Right lobe of liver (tissue), 6 donors: ENCODE data around the gene KLK4. TPM values are rescaled to one million over a fixed set of nuclear protein-coding genes. Genes with fewer than 3 reads are reported as not detected.

Experiments
- ATAC-seq, 4 donors: fragments of 200-7000 bp; cut with Tn5 transposase; one replicate each; pipeline ENCODE4 v1.9.1; 2020; ENCODE audit warnings: mild to moderate bottlenecking in 4 of 4, moderate library complexity in 4 of 4
- DNase-seq, 3 donors: peaks; one replicate each; pipeline ENCODE4 v3.0.0-alpha.2; 2020
- H3K27ac ChIP-seq, 3 donors: fragments of 200-600 bp; one replicate each; pipeline ENCODE4 v1.8.0; 2022
- H3K27me3 ChIP-seq, 2 donors: fragments of 200-600 bp; one replicate each; pipeline ENCODE4 v1.8.0; 2022
- H3K36me3 ChIP-seq, 4 donors: fragments of 200-600 bp; sonication (generic) in 1 of 4; one replicate each; pipeline versions ENCODE4 v1.5.1 to v1.8.0; 2017 to 2022; ENCODE audit warnings: control low read depth in 1 of 4
- H3K4me1 ChIP-seq, 4 donors: fragments of 200-600 bp; sonication (generic) in 1 of 4; one replicate each; pipeline versions ENCODE4 v1.5.1 to v1.8.0; 2017 to 2022; ENCODE audit warnings: control low read depth in 1 of 4
- H3K4me3 ChIP-seq, 3 donors: fragments of 200-600 bp; one replicate each; pipeline ENCODE4 v1.8.0; 2022
- H3K9me3 ChIP-seq, 4 donors: fragments of 200-600 bp; sonication (generic) in 1 of 4; one replicate each; pipeline versions ENCODE4 v1.5.1 to v1.8.0; 2017 to 2022; ENCODE audit warnings: control low read depth in 1 of 4
- CTCF ChIP-seq, 4 donors: fragments of 200-600 bp in 3 of 4; fragments of 450-650 bp in 1 of 4; IDR thresholded peaks; one replicate each; pipeline versions ENCODE4 v1.5.1 to v1.8.0; 2016 to 2022; ENCODE audit warnings: antibody characterized with exemption in 4 of 4, mild to moderate bottlenecking in 2 of 4
- POLR2A ChIP-seq: fragments of 450-650 bp; IDR thresholded peaks from one replicate; pipeline ENCODE4 v1.6.1; 2017; ENCODE audit warnings: antibody characterized with exemption, mild to moderate bottlenecking
- WGBS: methylation state at CpG from one replicate; pipeline ENCODE4 v1.1.6; 2018; ENCODE audit warnings: low coverage, low lambda C conversion rate; ENCODE audit not compliant: insufficient coverage; ENCODE audit errors: missing lambda C conversion rate; 5-methylcytosine and 5-hydroxymethylcytosine counted together
- intact Hi-C, 2 donors: fragments of 100-400 bp; cut with DNase I; formaldehyde crosslinking; loops; one replicate each; pipeline versions ENCODE4 v1.11.2 to v1.14.1; 2022
- total RNA-seq, 6 experiments: library from RNA; depleted of rRNA in 2 of 6; stranded (reverse); fragments of >200 nt in 2 of 6; fragmentation: NEBNext Ultra II Directional in 3 of 6; extraction: Animal tissue kit (Norgen Biotek cat#: 25700) in 3 of 6; gene quantifications; one replicate each; pipeline versions ENCODE4 v1.1.0 to v1.2.4, GENCODE V29; 2016 to 2023
- donor health status: DM: no; HTN: yes; CAD: no.
- donor health status: DM: no; HTN: no; CAD: no.
- donor health status: DM: no; HTN: no; CAD: no.
- donor health status: DM: no; HTN: yes; CAD: no.
- donor health status: DM: no; HTN: yes; CAD: no.

The KLK4 gene
- total RNA-seq, 6 experiments from 2014 or later: not detected

- Histone ChIP-seq H3K36me3 (no peaks in the 10 kb centered on the region), H3K4me1 (no peaks in the 10 kb centered on the region), H3K27ac (no peak overlapping the region), H3K27me3 (peaks cover 0 to 4% of the 10 kb centered on the region in 2 donors), H3K4me3 (no peak overlapping the region), H3K9me3 (no peaks in the 10 kb centered on the region)
- intact Hi-C loops: no loop called here
- DNase-seq: no peak
- WGBS: 62% methylated on average over 3 of the region's 5 CpGs
- no peak for ATAC-seq
- no peak for TF ChIP-seq CTCF (IDR thresholded peaks at IDR 0.05)
- TF ChIP-seq POLR2A: no peak
Measured at GRCh38 chr19:50928831-50929230, 17.6 kb upstream of the KLK4 start.

GRCh38 chr19:50926144-50926543 lies 14.9 kb upstream of the KLK4 start:
- no peak for TF ChIP-seq POLR2A
- no peak for TF ChIP-seq CTCF (IDR thresholded peaks at IDR 0.05)
- no peak for ATAC-seq
- no peak overlapping the region for H3K27ac ChIP-seq
- H3K27me3 ChIP-seq: no peaks in the 10 kb centered on the region
- H3K4me1 ChIP-seq: no peaks in the 10 kb centered on the region
- 63% methylated on average over 11 of the region's 11 CpGs for WGBS
- intact Hi-C loops: no loop called here
- DNase-seq: no peak
- no peak overlapping the region for H3K4me3 ChIP-seq
- no peaks in the 10 kb centered on the region for H3K36me3 ChIP-seq
- H3K9me3 ChIP-seq: no peaks in the 10 kb centered on the region

- H3K9me3 ChIP-seq: no peaks in the 10 kb centered on the region
- DNase-seq (no peak), ATAC-seq (no peak)
- intact Hi-C loops: no loop called here
- no peaks in the 10 kb centered on the region for H3K36me3 ChIP-seq
- WGBS: 72% methylated on average over 2 of the region's 2 CpGs
- no peak overlapping the region for H3K4me3 ChIP-seq
- H3K4me1 ChIP-seq: no peaks in the 10 kb centered on the region
- no peak overlapping the region for H3K27ac ChIP-seq
- TF ChIP-seq CTCF (IDR thresholded peaks at IDR 0.05): no peak
- TF ChIP-seq POLR2A: no peak
- no peaks in the 10 kb centered on the region for H3K27me3 ChIP-seq
Measured at GRCh38 chr19:50925734-50926133, 14.5 kb upstream of the KLK4 start.

- DNase-seq (no peak), ATAC-seq (no peak)
- Histone ChIP-seq H3K9me3 (no peaks in the 10 kb centered on the region), H3K36me3 (no peaks in the 10 kb centered on the region), H3K27ac (no peak overlapping the region), H3K27me3 (no peaks in the 10 kb centered on the region), H3K4me3 (no peak overlapping the region), H3K4me1 (no peaks in the 10 kb centered on the region)
- intact Hi-C loops: no loop called here
- no peak for TF ChIP-seq POLR2A
- no peak for TF ChIP-seq CTCF (IDR thresholded peaks at IDR 0.05)
- 37% methylated on average over 6 of the region's 6 CpGs for WGBS
Measured at GRCh38 chr19:50924586-50924985, 13.4 kb upstream of the KLK4 start.

GRCh38 chr19:50922317-50922853 lies 11.2 kb upstream of the KLK4 start:
- Histone ChIP-seq H3K4me1 (no peaks in the 10 kb centered on the region), H3K27me3 (no peaks in the 10 kb centered on the region), H3K4me3 (no peak overlapping the region), H3K27ac (no peak overlapping the region), H3K36me3 (no peaks in the 10 kb centered on the region), H3K9me3 (no peaks in the 10 kb centered on the region)
- WGBS: 7% methylated on average over 11 of the region's 21 CpGs
- no peak for TF ChIP-seq POLR2A
- peak; percentile 73 to 93 (median 88) for TF ChIP-seq CTCF (IDR thresholded peaks at IDR 0.05)
- intact Hi-C loops: no loop called here
- ATAC-seq (peak; percentile 95 to 99 (median 98)), DNase-seq (peak; percentile 70 to 79 (median 76))
